ENCODE data around the gene PYY.
"Not testable (repeated sequence)": the region's sequence is repeated elsewhere in the genome, so short reads cannot be mapped to it uniquely, and the experiment has no call there.

Gene PYY

DNA sequence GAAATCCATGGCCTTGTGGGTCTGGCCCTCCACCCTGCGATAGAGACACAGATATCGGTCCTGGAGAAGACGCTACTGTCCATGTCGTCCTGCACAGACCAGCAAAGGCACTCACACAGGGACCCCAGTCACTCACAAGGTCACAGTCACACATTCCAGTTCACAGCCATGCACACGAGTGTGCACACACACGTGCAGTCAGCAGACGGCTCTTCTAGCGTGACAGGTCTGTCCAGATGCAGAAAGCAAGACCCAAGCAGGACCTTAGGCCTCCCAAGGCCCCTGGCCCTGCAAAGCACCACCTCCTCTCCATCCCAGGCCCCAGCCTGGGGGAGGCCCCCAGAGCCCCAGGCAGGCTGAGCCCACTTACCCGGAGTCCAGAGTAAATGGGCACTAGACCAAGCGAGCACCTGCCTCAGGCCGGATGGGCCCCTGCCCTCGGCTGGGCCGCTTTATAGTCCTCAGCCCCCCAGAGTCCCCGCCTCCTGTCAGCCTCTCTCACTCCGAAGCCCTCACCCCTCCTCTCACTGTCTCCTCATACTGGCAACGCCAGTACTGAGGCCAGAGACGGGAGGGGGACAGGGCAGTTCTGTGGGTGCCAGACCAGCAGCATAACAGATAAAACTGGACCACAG lies 11.6 kb downstream of the PYY start, which contains the start of gene PPY:
TSS of gene PPY (minus strand) at position 426 of the 635 bp plus-strand sequence. CDS start 822 bp downstream, outside the sequence.
- DNase-seq = no peak

DNA sequence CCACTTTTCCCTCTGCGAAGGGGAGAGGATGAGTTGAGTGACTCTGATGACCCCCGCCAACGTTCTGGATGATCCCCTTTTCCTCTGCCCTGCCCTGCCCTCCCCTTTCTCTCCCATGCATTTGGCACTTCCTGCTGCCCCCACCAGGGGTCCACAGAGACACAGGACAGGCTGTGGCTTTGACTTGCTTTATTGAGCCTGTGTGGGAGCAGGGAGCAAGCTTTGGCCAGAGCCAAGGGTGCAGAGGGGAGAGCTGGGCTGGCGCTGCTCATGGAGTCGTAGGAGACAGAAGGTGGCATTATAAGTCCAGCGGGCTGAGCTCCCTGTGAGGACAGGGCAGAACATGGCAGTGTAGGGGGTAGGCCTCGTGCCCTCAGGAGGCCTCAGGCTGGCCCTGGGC lies 13.1 kb downstream of the PYY start:
- no peak for DNase-seq

DNA sequence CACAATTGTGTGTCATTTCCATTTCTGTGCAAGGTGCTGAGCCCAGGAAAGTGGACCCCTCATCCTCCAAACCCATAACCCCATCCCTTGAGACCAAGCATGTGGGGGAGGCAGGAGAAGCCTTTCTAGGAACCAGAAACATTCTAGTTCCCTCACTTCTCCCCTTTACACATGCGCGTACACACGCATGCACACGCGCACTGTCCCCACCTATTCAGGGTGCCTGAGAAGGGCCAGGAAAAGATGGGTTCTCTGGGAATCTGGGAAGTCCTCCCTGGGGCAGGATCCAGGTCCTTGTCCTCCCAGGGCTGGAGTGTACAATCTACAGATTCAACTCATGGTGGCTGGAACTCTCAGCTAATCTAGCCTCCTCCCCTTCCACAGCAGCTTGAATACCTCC lies 13.9 kb downstream of the PYY start:
- no peak for DNase-seq

DNA sequence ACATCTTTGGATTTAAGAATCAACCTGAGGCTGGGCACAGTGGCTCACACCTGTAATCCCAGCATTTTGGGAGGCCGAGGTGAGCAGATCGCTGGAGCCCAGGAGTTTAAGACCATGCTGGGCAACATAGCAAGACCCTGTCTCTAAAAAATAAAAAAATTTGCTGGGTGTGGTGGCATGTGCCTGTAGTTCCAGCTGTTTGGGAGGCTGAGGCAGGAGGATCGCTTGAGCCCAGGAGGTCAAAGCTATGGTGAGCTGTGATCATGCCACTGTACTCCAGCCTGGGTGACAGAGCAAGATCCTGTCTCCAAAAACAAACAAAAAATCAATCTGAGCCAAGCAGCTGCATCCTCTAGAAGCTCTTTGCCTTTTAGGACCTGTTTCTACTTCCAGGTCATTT lies 14.3 kb downstream of the PYY start:
- not testable (repeated sequence) for DNase-seq

DNA sequence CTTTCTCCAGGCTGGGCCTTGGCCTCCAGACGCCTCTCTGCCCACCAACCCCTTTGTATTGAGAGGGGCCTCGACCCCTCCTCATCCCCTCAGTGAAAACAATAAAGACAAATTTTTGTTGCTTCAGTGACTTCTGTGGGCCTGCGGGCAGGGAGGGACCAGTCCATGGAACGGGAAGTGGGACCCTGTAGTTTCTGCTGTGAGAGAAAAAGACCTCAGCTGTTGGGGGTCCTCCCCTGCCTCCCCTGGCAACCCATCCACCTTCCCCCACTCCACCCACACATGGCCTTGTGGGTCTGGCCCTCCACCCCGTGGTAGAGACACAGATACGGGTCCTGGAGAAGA lies 14.9 kb downstream of the PYY start:
- no peak for DNase-seq

DNA sequence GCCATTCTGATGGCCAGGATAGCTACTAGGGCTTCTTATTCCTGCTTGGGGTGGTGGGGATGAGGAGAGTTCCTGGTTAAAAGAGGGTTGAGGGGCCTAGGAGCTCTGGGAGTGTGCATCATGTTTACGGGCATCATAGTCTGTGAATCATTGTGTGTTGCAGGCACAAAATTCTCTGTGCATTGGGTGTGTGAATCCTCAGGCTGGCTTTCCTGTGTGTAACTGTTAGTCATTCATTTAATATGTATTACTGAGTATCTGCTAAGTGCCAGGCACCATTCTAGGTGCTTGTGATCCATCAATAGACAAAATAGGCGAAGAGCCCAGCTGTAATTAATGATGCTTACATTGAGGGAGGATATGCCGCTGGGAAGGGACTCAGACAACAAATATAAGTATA lies 17.3 kb downstream of the PYY start:
- DNase-seq = no peak

DNA sequence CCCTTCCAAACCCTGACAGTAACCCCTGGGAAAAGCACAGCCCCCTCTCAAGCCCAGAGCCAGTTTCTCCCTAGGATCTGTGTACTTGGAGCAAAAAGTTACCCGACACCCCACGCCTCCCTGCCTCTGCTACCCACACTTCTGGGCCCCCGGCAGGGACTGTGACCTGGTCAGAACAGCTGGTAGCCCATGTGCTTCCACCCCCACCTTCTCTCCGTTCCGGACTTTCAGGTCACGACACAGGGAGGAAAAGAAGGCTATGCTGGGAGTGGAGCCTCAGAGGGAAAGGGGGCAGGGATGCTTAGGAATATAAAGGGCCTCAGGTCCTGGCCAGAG lies 17.8 kb downstream of the PYY start:
- DNase-seq = no peak

DNA sequence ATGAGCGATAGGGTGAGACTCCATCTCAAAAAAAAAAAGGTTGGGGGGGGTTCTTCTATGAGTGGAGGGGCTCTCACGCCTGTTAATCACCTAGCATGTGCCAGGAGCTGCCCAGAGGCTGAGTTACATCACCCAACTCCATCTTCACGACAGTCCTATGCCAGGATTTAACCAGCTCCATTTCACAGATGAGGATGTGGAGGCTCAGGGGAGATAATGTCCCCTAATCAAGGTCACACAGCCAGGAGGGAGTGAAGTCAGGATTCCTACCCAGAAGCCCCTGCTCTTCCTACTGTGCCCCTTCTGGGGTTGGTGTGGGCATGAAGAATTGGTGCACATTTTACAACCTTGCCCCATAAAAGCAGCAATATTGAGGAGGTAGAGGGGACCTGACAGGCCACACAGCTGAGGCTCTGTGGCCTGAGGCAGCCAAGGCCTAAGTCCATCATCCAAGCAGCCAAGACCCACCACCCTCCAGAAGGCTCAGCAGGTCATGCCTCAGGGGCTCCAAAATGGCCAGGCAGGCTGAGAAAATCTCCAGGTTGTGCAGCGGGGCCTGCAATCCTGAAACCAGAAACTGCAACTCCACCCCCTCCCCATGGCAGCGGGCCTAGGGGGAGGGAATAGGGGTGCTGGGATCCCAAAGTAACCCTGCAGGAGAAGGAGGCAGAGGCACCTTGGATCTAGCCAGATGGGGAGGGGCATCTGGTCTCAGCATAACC lies 18.4 kb downstream of the PYY start:
- no peak for DNase-seq

DNA sequence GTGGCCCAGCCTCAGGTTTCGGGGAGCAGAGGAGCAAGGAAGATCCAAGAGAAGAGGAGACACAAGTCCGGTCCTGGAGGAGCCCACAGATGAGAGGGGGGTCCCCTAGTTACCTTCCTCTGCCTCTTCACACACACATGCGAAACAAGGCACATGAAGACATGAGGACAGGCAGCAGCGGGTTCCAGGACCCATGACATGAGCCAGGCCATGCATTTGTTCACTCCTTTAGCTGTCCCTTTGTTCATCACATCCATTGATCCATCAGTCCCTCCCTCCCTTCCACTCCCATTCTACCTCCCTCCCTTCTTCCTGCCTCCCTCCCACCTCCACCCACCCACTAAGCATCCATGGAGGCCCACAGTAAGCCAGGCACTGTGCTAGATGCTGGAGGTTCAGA lies 20.8 kb downstream of the PYY start:
- DNase-seq = no peak

DNA sequence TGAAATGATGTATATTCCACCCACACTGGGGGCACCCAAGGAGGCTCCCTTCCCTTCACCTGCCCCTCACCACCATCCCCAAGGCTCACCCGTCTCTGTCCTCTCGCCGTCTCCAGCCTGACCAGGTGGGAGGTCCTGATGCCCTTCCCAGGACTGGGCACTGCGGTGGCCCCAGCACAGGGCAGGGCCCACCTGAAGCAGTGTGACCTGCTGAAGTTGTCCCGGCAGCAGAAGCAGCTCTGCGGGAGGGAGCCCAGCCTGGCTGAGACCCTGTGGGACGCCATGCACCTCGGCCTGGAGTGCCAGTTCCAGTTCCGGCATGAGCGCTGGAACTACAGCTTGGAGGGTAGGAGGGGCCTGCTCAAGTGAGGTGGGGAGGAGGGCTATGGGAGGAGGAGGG lies 21.4 kb downstream of the PYY start:
- DNase-seq = no peak

DNA sequence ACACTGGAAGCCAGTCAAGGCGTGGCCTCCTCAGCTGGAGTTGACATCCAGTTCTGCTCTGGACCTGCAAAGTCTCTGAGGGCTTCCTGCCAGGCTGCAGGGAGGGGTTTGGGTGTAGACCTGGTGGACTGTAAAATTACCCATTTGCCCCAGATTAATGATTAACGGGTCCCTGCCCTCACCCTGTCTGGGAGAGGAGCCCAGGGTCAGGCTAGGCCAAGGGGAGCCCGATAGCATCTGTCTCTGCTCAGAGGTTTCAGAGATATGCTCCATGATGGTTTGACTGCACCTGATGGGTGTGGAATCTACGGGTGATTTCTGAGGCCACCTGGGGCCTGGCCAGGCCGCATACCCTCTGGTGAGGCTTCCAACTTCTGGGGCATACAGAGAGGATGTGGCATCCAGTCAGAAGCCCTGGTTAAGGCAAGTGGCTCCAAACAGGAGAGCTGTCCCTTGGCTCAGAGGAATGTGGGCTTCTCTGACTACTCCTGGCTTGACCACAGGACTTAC lies 22.6 kb downstream of the PYY start:
- no peak for DNase-seq

DNA sequence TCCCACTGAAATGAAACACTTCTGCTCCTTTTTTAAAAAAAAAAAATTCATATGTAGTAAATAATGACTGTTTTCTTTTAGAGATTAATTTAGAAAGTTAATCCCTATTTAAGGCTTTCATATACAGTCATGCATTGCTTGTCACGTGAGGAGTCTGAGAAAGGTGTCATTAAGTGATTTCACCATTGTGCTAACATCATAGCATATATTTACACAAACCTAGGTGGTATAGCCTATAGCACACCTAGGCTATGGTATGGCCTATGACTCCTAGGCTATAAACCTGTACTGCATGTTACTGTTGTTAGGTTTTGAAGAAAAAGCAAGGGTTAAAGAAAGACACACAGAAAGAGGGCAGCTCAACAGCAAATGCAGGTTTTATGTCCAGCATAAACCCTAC lies 25.1 kb downstream of the PYY start:
- DNase-seq = no peak

DNA sequence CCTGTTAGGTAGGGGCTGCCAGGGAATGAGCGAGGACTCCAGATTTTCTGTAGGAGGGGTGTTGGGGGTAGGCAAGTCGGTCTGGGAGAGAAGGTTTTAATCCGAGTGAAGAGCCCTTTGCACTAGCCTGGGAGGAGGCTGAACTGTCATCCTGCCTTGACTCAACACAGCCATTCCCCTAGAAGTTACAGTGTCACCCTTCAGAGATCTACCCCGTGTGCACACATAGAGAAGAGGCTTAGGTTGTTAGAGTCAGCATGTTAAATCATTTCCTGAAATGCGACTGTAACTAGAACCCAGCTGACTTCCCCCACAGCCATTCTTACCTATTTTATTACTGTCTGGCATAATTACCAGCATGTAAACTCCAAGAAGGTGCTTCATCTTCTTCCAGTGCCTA lies 25.8 kb downstream of the PYY start:
- not testable (repeated sequence) for DNase-seq

DNA sequence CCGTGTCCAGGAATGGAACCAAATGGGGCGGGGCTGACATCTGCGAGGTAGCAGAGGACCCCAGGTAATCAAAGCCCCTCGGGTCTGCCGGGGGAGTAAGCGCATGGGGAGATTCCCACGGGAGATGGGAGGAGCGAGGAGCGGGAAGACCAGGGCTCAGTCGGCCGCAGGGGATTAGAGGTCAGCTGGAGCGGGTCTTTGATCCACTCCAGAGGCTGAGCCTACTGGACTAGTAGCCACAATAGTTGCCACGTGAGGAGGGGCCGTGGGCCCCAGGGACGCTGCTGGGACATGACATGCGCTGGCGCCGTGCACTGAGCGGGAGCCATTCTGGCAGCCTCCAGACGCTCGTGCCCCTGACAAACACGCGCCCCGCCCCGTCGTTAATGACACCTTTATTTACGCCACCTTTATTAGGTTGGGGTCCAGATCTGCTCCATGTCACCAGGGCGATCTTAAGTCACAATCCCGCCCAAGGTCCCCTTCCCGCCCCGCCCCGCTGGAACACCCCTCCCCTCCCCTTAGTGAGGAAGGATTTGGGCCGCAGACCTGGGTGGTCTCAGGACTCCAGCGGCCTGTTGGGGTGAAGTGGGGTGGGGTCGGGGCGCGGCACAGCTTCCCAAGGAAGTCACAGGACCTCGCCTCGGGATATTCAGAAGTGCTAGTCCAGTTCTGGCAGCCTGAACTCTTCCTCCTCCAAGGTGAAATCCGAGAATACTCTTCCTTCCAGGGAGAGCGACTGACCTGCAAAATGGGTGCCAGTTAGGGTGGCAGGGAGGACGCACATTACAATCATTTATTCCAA lies 26.5 kb downstream of the PYY start:
- DNase-seq = no peak

DNA sequence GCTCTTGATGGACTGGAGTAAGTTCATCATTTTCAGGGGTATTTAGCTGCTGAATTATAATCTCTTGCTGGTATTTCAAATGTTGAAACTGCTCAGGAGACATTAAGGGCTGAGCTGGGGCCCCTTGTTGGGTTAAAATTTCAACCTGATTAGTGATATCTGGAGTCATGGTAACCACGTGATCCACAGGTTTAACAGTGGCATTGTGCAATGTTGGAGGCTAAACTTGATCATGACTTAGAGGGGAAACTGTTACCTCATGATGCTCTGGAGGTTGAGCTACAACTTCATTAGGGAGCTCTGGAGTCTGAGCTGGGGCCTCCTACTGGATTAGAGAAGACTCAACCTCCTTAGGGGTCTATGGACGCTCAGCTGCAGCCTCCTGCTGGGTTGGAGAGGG lies 29.2 kb downstream of the PYY start:
- DNase-seq = no peak

DNA sequence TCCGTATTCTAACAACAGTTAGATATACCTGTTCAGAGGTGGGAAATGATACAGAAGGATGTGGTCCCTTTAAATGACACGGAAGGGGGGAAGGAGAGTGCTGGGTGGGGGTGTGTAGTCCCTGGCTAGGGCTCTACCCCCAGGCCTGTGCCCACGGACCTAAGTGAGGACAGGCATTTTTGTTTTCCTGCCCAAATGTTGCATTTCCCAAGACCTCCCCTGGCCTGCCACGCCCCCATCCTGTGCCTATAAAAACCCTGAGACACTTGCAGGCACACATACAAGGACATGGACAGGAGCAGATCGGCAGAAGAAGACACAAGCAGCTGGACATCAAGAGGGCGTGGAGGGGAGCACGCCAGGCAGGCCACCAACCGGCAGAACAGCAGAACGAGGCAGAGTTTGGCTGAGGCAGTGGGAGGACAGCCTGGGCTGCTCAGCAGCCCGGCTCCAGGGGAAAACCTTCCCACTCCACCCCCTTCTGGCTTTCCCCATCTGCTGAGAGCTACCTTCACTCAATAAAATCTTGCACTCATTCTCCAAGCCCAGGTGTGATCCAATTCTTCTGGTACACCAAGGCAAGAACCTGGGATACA lies 33.1 kb downstream of the PYY start:
- no peak for DNase-seq

DNA sequence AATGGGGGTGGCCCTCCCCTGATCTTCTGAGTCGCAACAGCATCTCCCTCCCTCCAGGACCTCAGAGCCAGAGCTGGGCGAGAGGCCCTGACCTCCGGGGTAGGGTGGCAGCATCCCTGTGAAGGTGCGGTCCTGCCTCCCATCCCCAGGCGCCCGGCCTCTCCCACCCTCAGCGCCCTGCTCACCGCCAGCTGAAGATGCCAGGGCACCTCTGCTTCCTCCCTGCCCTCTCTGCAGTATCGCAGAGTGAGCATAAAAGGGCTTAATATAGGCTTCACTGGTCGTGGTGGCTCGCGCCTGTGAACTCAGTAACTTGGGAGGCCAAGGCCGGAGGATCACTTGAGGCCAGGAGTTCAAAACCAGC lies 35.7 kb downstream of the PYY start:
- DNase-seq = no peak

DNA sequence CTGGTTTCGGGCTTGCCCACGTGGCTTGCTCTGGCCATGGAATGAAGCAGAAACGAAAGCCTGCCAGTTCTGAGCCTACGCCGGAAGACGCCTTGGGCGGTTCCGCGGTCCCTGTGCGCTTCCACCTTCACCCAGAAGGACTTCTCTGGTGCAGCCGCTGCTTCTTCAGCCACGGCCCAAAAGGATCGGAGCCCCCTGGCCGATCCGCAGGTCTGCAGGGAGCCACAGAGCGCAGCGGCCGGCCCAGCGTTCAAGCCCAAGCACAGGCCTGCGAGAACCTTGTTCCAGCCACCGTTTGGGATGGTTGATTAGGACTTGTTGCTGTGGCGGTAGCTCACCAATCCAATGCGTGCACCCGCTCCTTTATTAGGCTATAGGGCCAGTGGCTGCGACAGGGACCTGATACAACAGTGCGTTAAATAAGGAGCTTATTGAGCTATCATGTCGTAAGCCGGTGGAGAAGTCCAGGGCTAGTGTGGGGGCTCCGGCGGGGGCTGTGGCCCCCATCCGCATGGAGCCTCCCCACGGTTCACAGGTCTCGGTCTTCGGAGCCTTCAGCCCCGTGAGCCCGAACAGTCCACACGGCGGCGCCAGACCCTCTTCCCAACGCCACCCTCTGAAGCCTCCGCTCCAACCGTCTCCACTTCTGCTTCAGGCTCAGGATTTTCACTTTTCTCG lies 36.3 kb downstream of the PYY start:
- peak; percentile 39 for DNase-seq

DNA sequence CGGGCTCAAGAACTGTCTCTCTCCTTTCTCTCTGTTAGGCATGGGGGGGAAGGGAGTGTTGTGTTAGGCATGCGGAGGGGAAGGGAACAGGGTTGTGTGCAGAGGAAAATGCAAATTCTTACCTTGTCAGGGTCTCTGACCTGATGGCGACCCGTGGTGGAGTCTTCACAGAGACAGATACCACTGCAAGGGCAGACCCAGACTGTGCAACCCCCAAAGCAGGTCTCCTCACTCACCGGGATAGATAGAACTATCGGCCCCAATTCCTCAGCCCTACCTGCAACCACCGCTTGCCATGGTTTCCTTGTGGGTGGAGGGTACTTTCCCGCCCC lies 36.8 kb downstream of the PYY start:
- no peak for DNase-seq

DNA sequence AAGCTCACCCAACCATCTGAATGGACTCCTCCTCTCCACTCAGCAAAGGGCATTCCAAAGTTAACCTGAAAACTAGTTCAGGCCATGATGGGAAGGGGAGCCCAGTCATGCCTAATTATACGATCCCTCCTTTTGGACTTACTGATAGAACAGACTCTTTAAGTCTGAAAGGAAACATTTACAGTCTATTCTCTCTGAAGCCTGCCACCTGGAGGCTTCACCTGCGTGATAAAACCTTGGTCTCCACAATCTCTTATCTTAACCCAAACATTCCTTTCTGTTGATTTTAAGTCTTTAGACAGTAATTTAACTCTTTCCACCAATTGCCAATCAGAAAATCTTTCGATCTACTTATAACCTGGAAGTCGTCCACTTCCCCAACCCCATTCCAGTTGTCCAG lies 37.4 kb downstream of the PYY start:
- no peak for DNase-seq

DNA sequence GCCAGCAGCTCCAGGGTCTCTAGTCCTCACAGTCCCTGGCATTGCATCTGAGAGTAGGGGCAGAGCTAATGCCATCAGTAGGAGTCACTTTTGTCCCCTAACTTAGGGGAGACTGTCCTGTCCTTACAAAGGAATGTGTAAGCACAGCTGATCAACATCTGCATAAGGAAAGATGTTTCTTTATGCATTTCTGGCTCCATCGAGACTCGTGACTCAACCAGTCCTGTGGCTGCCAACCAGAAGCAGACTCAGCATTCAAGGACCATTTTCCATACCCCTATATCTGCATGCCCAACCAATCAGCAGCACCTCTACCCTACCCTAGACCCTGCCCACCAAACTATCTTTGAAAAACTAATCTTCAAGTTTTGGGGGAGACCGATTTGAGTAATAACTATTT lies 38.2 kb downstream of the PYY start:
- no peak for DNase-seq

DNA sequence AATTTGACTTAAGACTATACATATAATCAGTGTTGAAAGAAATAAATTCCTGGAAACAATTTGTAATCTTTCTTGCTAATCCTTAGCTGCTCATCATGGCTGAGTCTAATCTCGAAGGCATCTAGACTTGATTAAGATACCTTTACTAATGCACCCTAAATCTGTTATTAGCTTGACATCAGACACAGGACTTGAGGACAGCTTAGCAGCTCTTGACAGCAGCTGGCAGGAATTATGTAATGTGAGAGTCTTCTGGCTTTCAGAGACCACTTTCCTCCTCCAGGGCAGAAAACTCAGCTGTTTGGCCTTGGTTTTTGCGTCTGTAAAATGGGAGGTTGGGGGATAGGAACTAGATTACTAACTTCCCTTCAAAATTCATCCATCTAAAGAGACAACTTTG lies 39.3 kb downstream of the PYY start:
- no peak for DNase-seq

DNA sequence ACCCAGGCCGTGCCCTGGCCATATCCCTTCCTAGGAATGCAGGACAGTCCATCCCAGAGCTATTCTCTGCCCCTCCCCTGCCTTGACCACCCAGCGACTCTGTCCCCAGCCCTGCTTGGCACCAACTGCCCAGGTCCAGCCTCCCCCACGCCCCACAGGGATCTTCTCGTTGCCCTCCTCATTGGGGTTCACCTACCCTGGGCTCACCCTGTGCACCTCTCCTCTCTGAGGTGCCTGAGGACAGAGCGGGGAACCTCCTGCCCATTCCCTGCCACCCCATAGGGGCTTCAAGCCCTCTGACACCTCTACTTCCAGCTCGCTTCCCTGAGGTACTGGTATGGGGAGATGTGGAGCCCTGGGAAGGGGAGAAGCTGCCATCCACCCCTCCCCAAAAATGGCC lies 40.2 kb downstream of the PYY start:
- no peak for DNase-seq

Measured in activated T-cell treated with anti-CD3 and anti-CD28 coated beads for 4 hours (primary cell).